ENCODE results near the gene NECTIN3.

- TF ChIP-seq, protein P1, sequence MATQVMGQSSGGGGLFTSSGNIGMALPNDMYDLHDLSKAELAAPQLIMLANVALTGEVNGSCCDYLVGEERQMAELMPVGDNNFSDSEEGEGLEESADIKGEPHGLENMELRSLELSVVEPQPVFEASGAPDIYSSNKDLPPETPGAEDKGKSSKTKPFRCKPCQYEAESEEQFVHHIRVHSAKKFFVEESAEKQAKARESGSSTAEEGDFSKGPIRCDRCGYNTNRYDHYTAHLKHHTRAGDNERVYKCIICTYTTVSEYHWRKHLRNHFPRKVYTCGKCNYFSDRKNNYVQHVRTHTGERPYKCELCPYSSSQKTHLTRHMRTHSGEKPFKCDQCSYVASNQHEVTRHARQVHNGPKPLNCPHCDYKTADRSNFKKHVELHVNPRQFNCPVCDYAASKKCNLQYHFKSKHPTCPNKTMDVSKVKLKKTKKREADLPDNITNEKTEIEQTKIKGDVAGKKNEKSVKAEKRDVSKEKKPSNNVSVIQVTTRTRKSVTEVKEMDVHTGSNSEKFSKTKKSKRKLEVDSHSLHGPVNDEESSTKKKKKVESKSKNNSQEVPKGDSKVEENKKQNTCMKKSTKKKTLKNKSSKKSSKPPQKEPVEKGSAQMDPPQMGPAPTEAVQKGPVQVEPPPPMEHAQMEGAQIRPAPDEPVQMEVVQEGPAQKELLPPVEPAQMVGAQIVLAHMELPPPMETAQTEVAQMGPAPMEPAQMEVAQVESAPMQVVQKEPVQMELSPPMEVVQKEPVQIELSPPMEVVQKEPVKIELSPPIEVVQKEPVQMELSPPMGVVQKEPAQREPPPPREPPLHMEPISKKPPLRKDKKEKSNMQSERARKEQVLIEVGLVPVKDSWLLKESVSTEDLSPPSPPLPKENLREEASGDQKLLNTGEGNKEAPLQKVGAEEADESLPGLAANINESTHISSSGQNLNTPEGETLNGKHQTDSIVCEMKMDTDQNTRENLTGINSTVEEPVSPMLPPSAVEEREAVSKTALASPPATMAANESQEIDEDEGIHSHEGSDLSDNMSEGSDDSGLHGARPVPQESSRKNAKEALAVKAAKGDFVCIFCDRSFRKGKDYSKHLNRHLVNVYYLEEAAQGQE (IDR thresholded peaks at IDR 0.05; ENCODE audit: insufficient read depth in 1 of 2, low read depth in 2 of 2, low read length in 1 of 2): no peak
- TF ChIP-seq CTCF (IDR thresholded peaks at IDR 0.05) (no peak), POLR2AphosphoS5 (IDR thresholded peaks at IDR 0.05; ENCODE audit: low read depth, low read length) (no peak), TCF7L2 (IDR thresholded peaks at IDR 0.05; ENCODE audit: low read depth, low read length) (no peak)
Measured at GRCh38 chr3:111040959-111041358, 30.7 kb upstream of the NECTIN3 start.

Measured in Panc1 (cell line).